ENCODE measurements around the gene GJB3. TPM values are rescaled to one million over a fixed set of nuclear protein-coding genes. Genes with fewer than 3 reads are reported as not detected.

Gene GJB3
- total RNA-seq, 4 donors from 2014 or later: not detected

GRCh38 chr1:34828611-34829010 is 47.6 kb downstream of the GJB3 start:
- TF ChIP-seq, protein P1, sequence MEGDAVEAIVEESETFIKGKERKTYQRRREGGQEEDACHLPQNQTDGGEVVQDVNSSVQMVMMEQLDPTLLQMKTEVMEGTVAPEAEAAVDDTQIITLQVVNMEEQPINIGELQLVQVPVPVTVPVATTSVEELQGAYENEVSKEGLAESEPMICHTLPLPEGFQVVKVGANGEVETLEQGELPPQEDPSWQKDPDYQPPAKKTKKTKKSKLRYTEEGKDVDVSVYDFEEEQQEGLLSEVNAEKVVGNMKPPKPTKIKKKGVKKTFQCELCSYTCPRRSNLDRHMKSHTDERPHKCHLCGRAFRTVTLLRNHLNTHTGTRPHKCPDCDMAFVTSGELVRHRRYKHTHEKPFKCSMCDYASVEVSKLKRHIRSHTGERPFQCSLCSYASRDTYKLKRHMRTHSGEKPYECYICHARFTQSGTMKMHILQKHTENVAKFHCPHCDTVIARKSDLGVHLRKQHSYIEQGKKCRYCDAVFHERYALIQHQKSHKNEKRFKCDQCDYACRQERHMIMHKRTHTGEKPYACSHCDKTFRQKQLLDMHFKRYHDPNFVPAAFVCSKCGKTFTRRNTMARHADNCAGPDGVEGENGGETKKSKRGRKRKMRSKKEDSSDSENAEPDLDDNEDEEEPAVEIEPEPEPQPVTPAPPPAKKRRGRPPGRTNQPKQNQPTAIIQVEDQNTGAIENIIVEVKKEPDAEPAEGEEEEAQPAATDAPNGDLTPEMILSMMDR (IDR thresholded peaks at IDR 0.05): no peak
- ATAC-seq (ENCODE audit: low FRiP score): no peak
- DNase-seq (ENCODE audit: low spot score): no peak

GRCh38 chr1:34829250-34829649 is 48.2 kb downstream of the GJB3 start:
- DNase-seq (ENCODE audit: low spot score) (no peak), ATAC-seq (ENCODE audit: low FRiP score) (no peak)
- TF ChIP-seq, protein P1 (IDR thresholded peaks at IDR 0.05): no peak

GRCh38 chr1:34831721-34832246 is 50.8 kb downstream of the GJB3 start:
- DNase-seq (ENCODE audit: low spot score): no peak
- TF ChIP-seq, protein P1 (IDR thresholded peaks at IDR 0.05): no peak
- no peak for ATAC-seq (ENCODE audit: low FRiP score)

GRCh38 chr1:34833711-34834110 is 52.7 kb downstream of the GJB3 start:
- TF ChIP-seq, protein P1 (IDR thresholded peaks at IDR 0.05): no peak
- ATAC-seq (ENCODE audit: low FRiP score): no peak
- DNase-seq (ENCODE audit: low spot score): no peak

Other genes starting within 250 kb of the GJB3 start
- gene GJB5, start 26.2 kb upstream of the GJB3 start, total RNA-seq: not detected
- gene GJB4, start 21.5 kb upstream of the GJB3 start, total RNA-seq: not detected
- 100 to 1,000 TPM in 1 of 4 donors, 10 to 100 TPM in 3; 20.4 to 101 (median 45.3) TPM for gene GJA4, start 11.8 kb downstream of the GJB3 start, total RNA-seq
- gene SMIM12, start 78.5 kb downstream of the GJB3 start, total RNA-seq: 10 to 100 TPM; 34.0 to 65.4 (median 42.1) TPM
- gene DLGAP3, start 148.4 kb downstream of the GJB3 start, total RNA-seq: under 1 TPM; 0.25 to 0.84 (median 0.30) TPM
- 10 to 100 TPM; 31.5 to 61.0 (median 48.8) TPM for gene TMEM35B, start 204.1 kb downstream of the GJB3 start, total RNA-seq